CD14-positive monocyte (primary cell): ENCODE results near the gene RNF41. TPM values are rescaled to one million over a fixed set of nuclear protein-coding genes. Genes with fewer than 3 reads are reported as not detected.
"Not testable (repeated sequence)": the region's sequence is repeated elsewhere in the genome, so short reads cannot be mapped to it uniquely, and the experiment has no call there.

Source experiments
- DNase-seq, 3 donors: peaks; one replicate each; pipeline ENCODE4 v3.0.0-alpha.2; 2011 to 2022
- H2AFZ ChIP-seq: 2 replicates; pipeline ENCODE4 v1.6.0; 2012; ENCODE audit warnings: mild to moderate bottlenecking, low read depth, low read length, inconsistent platforms; ENCODE audit not compliant: insufficient read depth, poor library complexity, severe bottlenecking
- H3K27ac ChIP-seq, 2 donors: 1 replicate in 1 of 2; 2 replicates in 1 of 2; pipeline ENCODE4 v1.5.1; 2012 to 2013; ENCODE audit warnings: low read length in 2 of 2, control low read depth in 1 of 2, inconsistent platforms in 1 of 2, low read depth in 1 of 2, mild to moderate bottlenecking in 1 of 2
- H3K27me3 ChIP-seq, 2 donors: one replicate each; pipeline versions ENCODE4 v1.6.0 to v1.6.1; 2011 to 2013; ENCODE audit warnings: low read length in 2 of 2; ENCODE audit not compliant: control insufficient read depth in 2 of 2, insufficient read depth in 2 of 2
- H3K36me3 ChIP-seq, 2 donors: replicated peaks in 1 of 2; 1 replicate in 1 of 2; 2 replicates in 1 of 2; pipeline versions ENCODE4 v1.5.1 to v1.6.1; 2012 to 2013; ENCODE audit warnings: low read length in 2 of 2, control low read depth in 1 of 2, inconsistent platforms in 1 of 2, mild to moderate bottlenecking in 1 of 2; ENCODE audit not compliant: insufficient read depth in 2 of 2, control insufficient read depth in 1 of 2
- H3K4me1 ChIP-seq, 2 donors: 1 replicate in 1 of 2; 2 replicates in 1 of 2; pipeline versions ENCODE4 v1.5.1 to v1.6.1; 2012 to 2013; ENCODE audit warnings: low read length in 2 of 2, control low read depth in 1 of 2, inconsistent platforms in 1 of 2, mild to moderate bottlenecking in 1 of 2, moderate library complexity in 1 of 2; ENCODE audit not compliant: insufficient read depth in 2 of 2, control insufficient read depth in 1 of 2
- H3K4me2 ChIP-seq: replicated peaks from 2 replicates; pipeline ENCODE3; 2012; ENCODE audit warnings: low read length, moderate library complexity, mild to moderate bottlenecking; ENCODE audit not compliant: poor library complexity, severe bottlenecking; ENCODE audit errors: extremely low read depth
- H3K4me3 ChIP-seq, 3 experiments: fragments of 200-600 bp in 1 of 3; sonication (generic) in 1 of 3; replicated peaks in 1 of 3; 1 replicate in 2 of 3; 2 replicates in 1 of 3; pipeline ENCODE4 v1.5.1; 2011 to 2013; ENCODE audit warnings: low read length in 3 of 3, mild to moderate bottlenecking in 3 of 3, control low read depth in 2 of 3, low read depth in 2 of 3, inconsistent platforms in 1 of 3, moderate library complexity in 1 of 3
- H3K79me2 ChIP-seq: 2 replicates; pipeline ENCODE4 v1.6.0; 2012; ENCODE audit warnings: mild to moderate bottlenecking, control low read depth, inconsistent platforms, low read length, moderate library complexity; ENCODE audit not compliant: insufficient read depth
- H3K9ac ChIP-seq: 2 replicates; pipeline ENCODE4 v1.6.0; 2017; ENCODE audit warnings: low read length, mild to moderate bottlenecking; ENCODE audit not compliant: insufficient read depth, poor library complexity, severe bottlenecking
- H3K9me3 ChIP-seq, 2 donors: replicated peaks in 1 of 2; 1 replicate in 1 of 2; 2 replicates in 1 of 2; pipeline versions ENCODE4 v1.5.1 to v1.6.1; 2012 to 2013; ENCODE audit warnings: low read length in 2 of 2, control low read depth in 1 of 2; ENCODE audit not compliant: control insufficient read depth in 1 of 2, insufficient read depth in 1 of 2
- H4K20me1 ChIP-seq: 2 replicates; pipeline ENCODE4 v1.6.0; 2012; ENCODE audit warnings: mild to moderate bottlenecking, low read length, control low read depth, moderate library complexity; ENCODE audit not compliant: insufficient read depth
- H3K27ac Mint-ChIP-seq, 7 donors: one replicate each; pipeline ENCODE4 v1.8.0; 2020; ENCODE audit warnings: mild to moderate bottlenecking in 7 of 7, mixed read lengths in 7 of 7, moderate library complexity in 6 of 7, inconsistent platforms in 2 of 7
- H3K27me3 Mint-ChIP-seq, 3 donors: one replicate each; pipeline ENCODE4 v1.8.0; 2021 to 2022; ENCODE audit warnings: low read depth in 3 of 3, mild to moderate bottlenecking in 3 of 3, mixed read lengths in 3 of 3, moderate library complexity in 3 of 3, inconsistent platforms in 1 of 3
- H3K36me3 Mint-ChIP-seq, 2 donors: one replicate each; pipeline ENCODE4 v1.8.0; 2020; ENCODE audit warnings: mixed read lengths in 2 of 2, inconsistent platforms in 1 of 2, mild to moderate bottlenecking in 1 of 2
- H3K4me1 Mint-ChIP-seq: one replicate; pipeline ENCODE4 v1.8.0; 2020; ENCODE audit warnings: mild to moderate bottlenecking, mixed read lengths
- H3K4me3 Mint-ChIP-seq, 2 donors: one replicate each; pipeline ENCODE4 v1.8.0; 2020; ENCODE audit warnings: mild to moderate bottlenecking in 2 of 2, mixed read lengths in 2 of 2, moderate library complexity in 1 of 2
- H3K9me3 Mint-ChIP-seq, 7 donors: one replicate each; pipeline ENCODE4 v1.8.0; 2020 to 2022; ENCODE audit warnings: mixed read lengths in 7 of 7, mild to moderate bottlenecking in 6 of 7, moderate library complexity in 6 of 7, inconsistent platforms in 2 of 7
- WGBS: methylation state at CpG from one replicate; pipeline ENCODE4 v1.1.5; 2013; ENCODE audit warnings: missing lambda C conversion rate; ENCODE audit not compliant: insufficient coverage; 5-methylcytosine and 5-hydroxymethylcytosine counted together
- intact Hi-C, 2 donors: fragments of 100-400 bp; cut with micrococcal nuclease; formaldehyde crosslinking; loops; one replicate each; pipeline versions ENCODE4 v1.15.0 to v1.15.1; 2023
- polyA plus RNA-seq, 3 donors: library from polyadenylated mRNA; depleted of rRNA in 1 of 3; unstranded in 2 of 3; stranded (reverse) in 1 of 3; fragments of 300-500 nt in 2 of 3; fragments of >200 nt in 1 of 3; fragmentation: Illumina TruSeq in 2 of 3; gene quantifications; 1 replicate in 2 of 3; 2 replicates in 1 of 3; pipeline ENCODE4 v1.2.3, GENCODE V29; 2012 to 2021
- TF ChIP-seq, protein P1 (sequence below): fragments of 200-600 bp; IDR thresholded peaks from one replicate; pipeline ENCODE4 v1.8.0; 2022; ENCODE audit warnings: antibody characterized with exemption, mild to moderate bottlenecking

Gene RNF41
- polyA plus RNA-seq, 3 donors, result 35.8 to 82.0 (median 45.7) TPM

DNA sequence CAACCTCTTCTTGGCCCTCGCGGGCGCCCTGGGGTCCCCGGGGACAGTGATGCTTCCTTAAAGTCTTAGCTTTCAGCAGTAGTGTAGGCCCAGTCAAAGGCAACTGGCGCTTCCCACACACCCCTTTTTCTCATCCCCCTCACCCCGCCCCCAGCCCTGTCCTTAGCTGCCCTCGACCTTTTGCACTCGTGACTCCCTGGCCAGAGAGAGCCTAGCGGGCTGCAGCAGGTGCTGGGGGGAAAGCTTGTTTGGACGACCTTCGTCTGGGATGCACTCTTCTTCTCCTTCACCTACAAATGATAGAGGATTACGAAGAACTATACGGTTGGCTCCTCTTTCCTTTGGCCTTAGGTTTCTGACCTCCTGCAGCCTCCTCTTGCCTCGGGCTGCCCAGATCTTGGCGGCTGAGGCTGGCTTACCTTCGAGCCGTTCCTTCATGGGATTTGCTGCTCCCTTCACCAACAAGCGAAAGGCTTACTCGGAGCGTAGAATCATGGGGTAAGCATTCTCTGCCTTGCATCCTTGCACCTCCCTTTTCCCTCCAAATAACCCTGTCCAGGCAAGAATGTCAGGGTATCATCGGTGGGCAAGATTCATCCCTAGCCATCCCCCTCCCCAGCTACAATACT lies 45.8 kb upstream of the RNF41 start:
- H3K4me1 ChIP-seq, result peaks cover 15 to 21% of the 10 kb centered on the region in 2 donors
- peak overlapping the region; percentile 66 to 92 (median 85) for H3K4me3 ChIP-seq
- H3K9me3 ChIP-seq, result no peaks in the 10 kb centered on the region
- peak overlapping the region; percentile 93 for H3K4me2 ChIP-seq
- 52% methylated on average over 14 of the region's 21 CpGs for WGBS
- peak overlapping the region; percentile 87 to 95 for H3K4me3 Mint-ChIP-seq
- H3K9ac ChIP-seq, result peak overlapping the region; percentile 67
- H2AFZ ChIP-seq, result peak overlapping the region; percentile 94
- peaks cover 20% of the 10 kb centered on the region for H3K4me1 Mint-ChIP-seq
- no peaks in the 10 kb centered on the region for H3K9me3 Mint-ChIP-seq
- intact Hi-C loops, result no loop called here
- TF ChIP-seq, protein P1, sequence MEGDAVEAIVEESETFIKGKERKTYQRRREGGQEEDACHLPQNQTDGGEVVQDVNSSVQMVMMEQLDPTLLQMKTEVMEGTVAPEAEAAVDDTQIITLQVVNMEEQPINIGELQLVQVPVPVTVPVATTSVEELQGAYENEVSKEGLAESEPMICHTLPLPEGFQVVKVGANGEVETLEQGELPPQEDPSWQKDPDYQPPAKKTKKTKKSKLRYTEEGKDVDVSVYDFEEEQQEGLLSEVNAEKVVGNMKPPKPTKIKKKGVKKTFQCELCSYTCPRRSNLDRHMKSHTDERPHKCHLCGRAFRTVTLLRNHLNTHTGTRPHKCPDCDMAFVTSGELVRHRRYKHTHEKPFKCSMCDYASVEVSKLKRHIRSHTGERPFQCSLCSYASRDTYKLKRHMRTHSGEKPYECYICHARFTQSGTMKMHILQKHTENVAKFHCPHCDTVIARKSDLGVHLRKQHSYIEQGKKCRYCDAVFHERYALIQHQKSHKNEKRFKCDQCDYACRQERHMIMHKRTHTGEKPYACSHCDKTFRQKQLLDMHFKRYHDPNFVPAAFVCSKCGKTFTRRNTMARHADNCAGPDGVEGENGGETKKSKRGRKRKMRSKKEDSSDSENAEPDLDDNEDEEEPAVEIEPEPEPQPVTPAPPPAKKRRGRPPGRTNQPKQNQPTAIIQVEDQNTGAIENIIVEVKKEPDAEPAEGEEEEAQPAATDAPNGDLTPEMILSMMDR, result no peak
- peak overlapping the region; percentile 79 to 82 for H3K27ac ChIP-seq
- no peaks in the 10 kb centered on the region for H3K27me3 ChIP-seq
- H4K20me1 ChIP-seq, result no peaks in the 10 kb centered on the region
- H3K27ac Mint-ChIP-seq, result peak overlapping the region in 5 of 7 donors; percentile 35 to 87 (median 80)
- no peaks in the 10 kb centered on the region for H3K79me2 ChIP-seq
- H3K36me3 Mint-ChIP-seq, result peaks cover 22 to 27% of the 10 kb centered on the region in 2 donors
- H3K27me3 Mint-ChIP-seq, result peaks cover 0 to 2% (median 1%) of the 10 kb centered on the region in 3 donors
- DNase-seq, result peak in 1 of 3 donors; percentile 6
- peaks cover 23 to 27% of the 10 kb centered on the region in 2 donors for H3K36me3 ChIP-seq

DNA sequence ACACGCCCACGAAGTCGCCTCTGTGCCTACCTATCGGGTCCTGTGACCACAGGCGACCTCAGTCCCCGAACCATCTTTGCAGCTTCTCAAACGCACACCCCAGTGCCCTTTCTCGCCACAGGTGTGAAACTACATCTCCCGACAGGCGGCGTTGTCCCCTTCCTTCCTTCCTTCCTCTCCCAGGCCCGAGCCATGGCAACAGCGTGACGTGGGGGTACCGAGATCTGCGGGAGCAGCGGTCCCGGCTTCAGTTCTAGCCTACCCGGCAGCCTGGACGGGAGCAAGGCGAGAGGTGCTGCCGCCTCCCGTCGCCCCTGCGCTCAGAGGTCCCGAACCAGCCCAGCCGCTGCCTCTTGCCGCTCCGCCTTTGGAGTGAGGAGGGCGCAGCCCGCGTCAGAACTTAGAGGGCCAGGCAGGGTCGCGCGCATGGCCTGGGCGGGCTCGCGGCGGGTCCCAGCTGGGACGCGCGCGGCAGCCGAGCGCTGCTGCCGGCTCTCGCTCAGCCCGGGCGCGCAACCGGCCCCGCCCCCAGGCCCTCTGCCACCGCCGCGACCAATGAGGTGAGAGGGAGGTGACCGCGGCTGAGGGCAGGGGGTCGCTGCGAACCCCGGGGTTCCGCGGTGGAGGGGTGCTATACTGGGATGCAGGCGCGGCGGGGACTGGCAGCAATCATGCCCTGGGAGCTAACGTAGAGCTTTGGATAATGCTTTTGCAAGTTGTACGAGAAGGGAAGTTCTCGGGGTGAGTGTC lies 45.1 kb upstream of the RNF41 start, which contains the start of gene COQ10A:
Gene COQ10A (plus strand): TSS at position 250 of the 750 bp plus-strand sequence. CDS start 177 bp downstream, at position 427.
- peak within 1 kb of the TSS; percentile 79 to 82 for H3K27ac ChIP-seq
- H3K36me3 Mint-ChIP-seq, result peaks cover 15 to 20% of the 10 kb centered on the region in 2 donors
- no peaks in the 10 kb centered on the region for H3K9me3 ChIP-seq
- peak within 1 kb of the TSS; percentile 93 for H3K4me2 ChIP-seq
- peaks cover 15 to 21% of the 10 kb centered on the region in 2 donors for H3K4me1 ChIP-seq
- H3K79me2 ChIP-seq, result no peaks in the 10 kb centered on the region
- TF ChIP-seq, protein P1, result peak; percentile 81
- intact Hi-C loops, result no loop called here
- H3K4me3 Mint-ChIP-seq, result peak within 1 kb of the TSS; percentile 87 to 95
- peaks cover 16 to 20% of the 10 kb centered on the region in 2 donors for H3K36me3 ChIP-seq
- peak within 1 kb of the TSS; percentile 80 to 94 (median 84) for H3K27ac Mint-ChIP-seq
- H3K4me1 Mint-ChIP-seq, result peaks cover 20% of the 10 kb centered on the region
- H3K27me3 Mint-ChIP-seq, result peaks cover 0 to 2% (median 1%) of the 10 kb centered on the region in 3 donors
- H4K20me1 ChIP-seq, result no peaks in the 10 kb centered on the region
- DNase-seq, result peak; percentile 67 to 82 (median 78)
- under 1% methylated on average over 64 of the region's 68 CpGs for WGBS
- peak within 1 kb of the TSS; percentile 94 for H2AFZ ChIP-seq
- H3K9me3 Mint-ChIP-seq, result no peaks in the 10 kb centered on the region
- peak within 1 kb of the TSS; percentile 67 for H3K9ac ChIP-seq
- peak within 1 kb of the TSS; percentile 66 to 92 (median 85) for H3K4me3 ChIP-seq
- no peaks in the 10 kb centered on the region for H3K27me3 ChIP-seq

DNA sequence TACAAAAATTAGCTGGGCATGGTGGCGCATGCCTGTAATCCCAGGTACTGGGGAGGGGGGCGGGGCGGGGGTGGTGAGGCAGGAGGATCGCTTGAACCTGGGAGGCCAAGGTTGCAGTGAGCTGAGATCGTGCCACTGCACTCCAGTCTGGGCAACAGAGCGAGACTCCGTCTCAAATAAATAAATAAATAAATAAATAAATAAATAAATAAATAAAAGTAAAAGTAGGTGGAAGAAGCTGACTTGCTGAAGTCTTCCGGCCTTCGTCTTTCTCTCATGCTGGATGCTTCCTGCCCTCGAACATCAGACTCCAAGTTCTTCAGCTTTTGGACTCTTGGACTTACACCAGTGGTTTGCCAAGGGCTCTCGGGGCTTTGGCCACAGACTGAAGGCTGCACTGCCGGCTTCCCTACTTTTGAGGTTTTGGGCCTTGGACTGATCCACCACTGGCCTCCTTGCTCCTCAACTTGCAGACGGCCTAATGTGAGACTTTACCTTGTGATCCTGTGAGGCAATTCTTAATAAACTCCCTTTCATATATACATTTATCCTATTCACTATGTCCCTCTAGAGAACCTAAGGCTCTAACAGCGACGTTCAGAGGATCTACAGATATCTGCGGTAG lies 44.5 kb upstream of the RNF41 start:
- Mint-ChIP-seq H3K4me3 (peak overlapping the region; percentile 87 to 94), H3K36me3 (peaks cover 10 to 16% of the 10 kb centered on the region in 2 donors), H3K27ac (peak overlapping the region; percentile 76 to 94 (median 84)), H3K4me1 (peaks cover 20% of the 10 kb centered on the region)
- intact Hi-C loops, H3K27me3 Mint-ChIP-seq, DNase-seq, H4K20me1 ChIP-seq, H3K79me2 ChIP-seq, H3K9me3 Mint-ChIP-seq, H3K27me3 ChIP-seq, H3K9me3 ChIP-seq: not testable (repeated sequence)
- 16% methylated on average over 8 of the region's 16 CpGs for WGBS
- Histone ChIP-seq H3K27ac (peak overlapping the region; percentile 79 to 82), H3K4me1 (peaks cover 15 to 21% of the 10 kb centered on the region in 2 donors), H3K4me3 (peak overlapping the region; percentile 66 to 92 (median 85)), H3K9ac (peak overlapping the region; percentile 67), H3K4me2 (peak overlapping the region; percentile 93), H2AFZ (peak overlapping the region; percentile 94), H3K36me3 (peaks cover 10 to 14% of the 10 kb centered on the region in 2 donors)
